GM18505 (cell line): ENCODE data around the gene SCN5A.

Experiments used
- ATAC-seq: cut with Tn5 transposase; IDR thresholded peaks from one replicate; pipeline ENCODE4 v1.9.1; 2021; ENCODE audit not compliant: unreplicated experiment
- POLR2A ChIP-seq: IDR thresholded peaks from 4 replicates; pipeline ENCODE4 v1.6.1; 2011; ENCODE audit warnings: borderline replicate concordance; ENCODE audit not compliant: insufficient read depth, insufficient read length; ENCODE audit errors: extremely low read depth

SCN5A gene

DNA sequence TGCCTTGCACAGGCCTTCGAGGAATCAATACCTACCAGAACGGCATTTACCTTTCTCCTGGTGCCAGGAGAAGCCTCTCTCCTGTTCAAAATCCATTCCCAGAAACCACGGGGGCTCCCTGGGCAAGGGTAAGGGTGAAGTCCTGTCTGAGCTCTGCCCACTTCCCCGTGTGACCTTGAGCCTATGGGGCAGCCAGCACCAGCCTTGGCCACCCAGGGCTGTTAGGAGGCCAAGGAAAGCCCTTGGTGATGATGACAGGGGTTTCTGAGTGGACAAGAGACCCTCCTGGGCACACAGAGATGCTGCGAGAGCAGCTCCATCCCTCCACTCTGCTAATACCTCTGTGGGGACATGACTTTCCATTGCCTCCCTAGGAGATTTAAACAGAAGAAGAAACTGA is 5.9 kb downstream of the SCN5A start:
- no peak for ATAC-seq
- no peak for TF ChIP-seq POLR2A

DNA sequence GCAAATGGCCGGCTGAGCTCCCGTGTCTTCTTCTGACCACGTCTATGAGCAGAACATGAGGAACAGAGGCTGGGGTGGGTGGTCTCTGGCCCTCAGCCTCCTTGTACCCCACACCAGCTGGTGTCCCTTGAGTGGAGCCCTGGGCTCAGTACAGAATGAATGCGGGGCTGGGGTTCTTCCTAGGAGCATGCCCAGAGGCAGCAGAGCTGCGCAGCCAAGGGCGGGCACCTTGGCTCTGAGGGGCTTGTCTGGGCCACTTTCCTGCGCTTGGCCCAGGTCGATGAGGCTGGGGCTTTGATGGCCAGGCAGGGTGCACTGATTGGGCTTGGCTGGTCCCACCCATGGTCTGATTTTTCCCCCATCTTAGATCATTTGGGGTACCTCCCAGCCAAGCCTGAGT is 6.4 kb downstream of the SCN5A start:
- no peak for TF ChIP-seq POLR2A

DNA sequence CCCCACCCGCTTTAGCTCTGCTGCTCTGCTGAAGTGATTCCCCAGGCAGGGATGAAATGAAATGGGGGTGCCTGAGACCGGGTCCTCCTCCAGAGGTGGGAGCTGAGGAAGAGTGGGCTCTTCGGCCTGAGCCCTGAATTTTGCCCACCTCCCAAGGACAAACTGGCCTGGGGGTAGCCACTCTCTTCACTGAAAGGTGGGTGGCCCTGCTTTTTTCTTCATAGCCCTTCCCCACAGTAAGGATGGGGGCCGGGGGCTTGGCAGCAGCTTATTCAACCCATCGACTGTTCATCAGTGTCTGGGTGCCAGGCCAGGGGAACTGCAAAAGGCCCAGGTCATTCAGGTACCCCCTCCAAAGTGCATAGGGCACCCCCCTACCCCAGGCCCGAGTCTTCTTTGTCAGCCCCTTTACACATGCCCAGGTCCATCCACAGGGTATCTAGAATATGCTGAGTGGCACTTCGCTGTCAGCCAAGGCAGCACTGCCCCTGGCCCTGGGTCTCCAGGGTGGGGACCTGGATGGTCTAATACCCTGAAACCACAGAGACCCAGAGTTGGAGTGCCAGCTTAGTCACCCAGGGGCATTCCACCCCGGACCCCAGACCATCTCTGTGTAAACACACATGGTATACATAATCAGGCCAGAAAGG is 7.9 kb downstream of the SCN5A start:
- ATAC-seq, result no peak
- TF ChIP-seq POLR2A, result no peak

More for the DNA sequence above, 6.4 kb downstream of the SCN5A start:
- no peak for ATAC-seq

DNA sequence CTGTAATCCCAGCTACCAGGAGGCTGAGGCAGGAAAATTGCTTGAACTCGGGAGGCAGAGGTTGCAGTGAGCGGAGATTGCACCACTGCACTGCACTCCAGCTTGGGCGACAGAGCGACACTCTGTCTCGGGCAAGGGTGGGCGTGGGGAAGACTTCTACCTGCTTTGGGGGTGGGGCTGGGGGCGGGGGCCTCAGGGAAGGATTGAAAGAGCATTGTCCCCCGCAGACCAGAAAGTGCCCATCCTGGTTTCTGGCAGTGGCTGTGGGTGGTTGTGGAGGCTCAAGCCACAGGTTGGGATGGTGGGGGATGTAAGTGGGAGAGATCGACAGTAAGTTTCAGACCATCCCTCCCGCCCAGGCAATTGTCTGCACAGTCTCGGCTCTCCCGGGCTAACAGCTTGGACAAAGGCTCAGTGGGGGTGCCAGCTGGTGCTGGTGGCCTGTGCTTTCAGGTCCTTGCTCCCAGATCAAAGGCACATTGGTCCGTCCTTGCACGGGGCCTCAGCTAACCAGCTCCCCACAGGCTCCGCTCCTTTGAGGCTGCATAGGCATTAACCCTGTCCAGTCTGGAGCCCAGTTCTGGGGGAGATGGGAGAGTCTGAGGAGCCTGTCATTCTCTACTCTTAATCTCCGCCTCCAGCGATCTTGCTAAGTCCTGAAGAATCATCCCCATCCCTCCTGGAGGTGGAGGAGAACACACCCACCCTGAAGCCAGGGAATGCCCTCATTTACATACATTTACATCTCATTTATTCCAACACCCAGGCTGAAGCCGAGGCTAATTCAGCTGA is 8.6 kb downstream of the SCN5A start:
- no peak for ATAC-seq
- TF ChIP-seq POLR2A, result no peak

DNA sequence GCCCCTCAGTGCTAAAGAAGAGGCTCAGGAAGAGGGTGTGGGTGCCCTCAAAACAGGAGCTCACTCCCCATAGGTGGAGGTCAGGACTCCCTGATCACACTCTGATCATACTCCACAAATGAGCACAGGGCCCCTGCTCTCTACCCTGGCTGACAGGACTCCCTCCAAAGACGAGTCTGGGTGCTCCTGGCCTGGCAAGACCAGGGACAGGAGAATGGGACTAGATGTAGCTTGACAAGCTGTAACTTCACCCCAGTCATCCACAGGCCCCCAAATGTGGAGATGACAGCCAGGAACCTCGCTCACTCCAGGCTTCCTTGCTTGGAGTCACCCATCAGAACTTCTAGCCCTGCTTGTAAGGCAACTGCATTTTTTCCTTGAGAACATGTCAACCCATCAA is 11.1 kb downstream of the SCN5A start:
- TF ChIP-seq POLR2A, result no peak
- no peak for ATAC-seq

DNA sequence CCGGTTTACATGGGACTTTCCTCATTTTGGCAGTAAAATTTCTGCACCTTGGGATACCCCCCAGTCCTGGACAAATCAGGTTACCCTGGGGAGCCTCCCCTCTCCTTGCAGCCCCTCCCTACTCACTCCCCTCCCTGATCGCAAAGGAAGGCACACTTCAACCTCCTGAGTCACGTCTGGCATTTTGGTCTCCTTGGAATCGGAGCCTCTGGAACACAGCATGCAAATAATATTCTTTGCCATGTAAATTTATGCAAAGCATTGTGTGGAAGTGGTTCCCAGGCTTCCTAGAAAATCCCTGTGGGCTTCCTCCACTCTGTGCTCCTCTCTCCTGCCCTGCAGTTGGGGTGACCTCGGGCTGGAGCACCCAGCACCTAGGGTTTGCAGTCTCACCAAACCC is 11.6 kb downstream of the SCN5A start:
- no peak for ATAC-seq
- TF ChIP-seq POLR2A, result no peak

DNA sequence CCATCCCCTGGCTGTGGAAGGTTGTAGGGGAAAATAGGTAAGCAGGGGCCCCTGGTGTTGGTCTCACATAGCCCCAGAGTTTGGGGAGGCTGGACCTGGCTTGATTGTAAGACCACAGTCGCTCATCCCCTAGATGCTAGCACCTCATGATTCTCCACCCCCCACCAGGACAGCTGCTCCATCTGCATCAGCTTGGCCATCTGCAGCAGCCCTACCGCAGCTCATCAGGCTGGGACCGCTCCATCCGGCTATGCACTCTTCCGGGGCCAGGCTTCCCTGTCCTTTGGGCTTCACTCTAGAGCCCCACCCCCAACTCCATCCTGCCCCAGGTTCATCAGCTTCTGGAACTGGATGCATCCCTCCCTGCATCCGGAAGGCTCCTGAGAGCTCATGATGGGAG is 12.6 kb downstream of the SCN5A start:
- ATAC-seq, result no peak
- TF ChIP-seq POLR2A, result no peak

DNA sequence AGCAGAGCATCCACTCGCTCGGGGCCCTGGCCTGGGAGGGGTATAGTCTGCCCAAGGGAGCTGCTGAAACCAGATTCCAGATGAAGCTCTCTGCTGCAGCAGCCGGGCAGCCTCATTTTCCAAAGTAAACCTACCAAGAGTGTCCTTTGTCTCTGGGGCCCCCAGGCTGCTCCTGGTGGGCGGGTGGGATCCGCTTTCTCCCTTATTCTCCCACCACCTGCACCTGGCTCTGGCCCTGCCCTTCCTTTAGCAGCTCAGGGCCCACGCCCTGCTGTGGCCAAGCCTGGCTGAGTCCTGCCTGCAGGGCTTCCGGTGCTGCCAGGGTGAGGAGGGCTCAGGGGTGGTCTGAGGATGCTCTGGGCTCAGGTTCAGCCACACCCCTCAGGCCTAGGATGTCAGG is 13.0 kb downstream of the SCN5A start:
- ATAC-seq, result no peak
- no peak for TF ChIP-seq POLR2A

DNA sequence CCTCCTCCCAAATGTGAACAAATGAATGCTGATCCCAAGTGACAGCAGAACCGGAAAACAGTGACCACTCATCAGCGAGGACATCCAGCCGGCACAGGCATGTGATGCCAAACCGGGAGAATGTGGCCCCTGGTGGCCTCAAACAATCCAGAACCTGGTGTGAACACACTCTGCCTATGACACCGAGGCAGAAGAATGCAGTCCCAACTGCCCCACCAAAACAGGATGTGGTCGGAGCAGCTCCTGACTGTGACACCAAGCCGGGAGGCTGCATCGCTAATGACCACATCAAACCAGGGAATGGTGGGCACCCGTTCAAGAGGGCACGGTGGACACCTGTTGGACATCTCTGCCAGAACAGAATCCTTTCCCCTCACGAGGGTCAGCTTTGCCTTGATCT is 15.4 kb downstream of the SCN5A start:
- no peak for ATAC-seq
- TF ChIP-seq POLR2A, result no peak

DNA sequence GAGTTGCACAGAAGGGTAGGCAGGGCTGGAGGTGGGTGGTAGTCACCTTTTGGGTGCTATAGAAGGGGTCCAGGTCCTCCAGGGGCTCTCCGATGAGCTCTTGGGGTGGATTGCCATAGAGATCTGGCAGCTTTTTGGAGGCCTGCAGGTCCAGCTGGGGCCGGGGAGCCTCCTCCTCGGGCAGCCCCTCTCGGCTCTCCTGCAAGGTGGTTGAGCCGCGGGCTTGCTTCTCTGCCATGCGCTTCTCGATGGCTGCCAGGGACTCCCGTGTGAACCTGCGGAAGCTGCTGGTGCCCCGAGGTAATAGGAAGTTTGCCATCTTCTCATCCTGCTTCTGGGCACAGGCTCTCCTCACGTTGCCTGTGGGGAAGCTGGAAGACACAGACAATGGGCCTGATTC is 16.5 kb downstream of the SCN5A start:
- TF ChIP-seq POLR2A, result no peak
- no peak for ATAC-seq

DNA sequence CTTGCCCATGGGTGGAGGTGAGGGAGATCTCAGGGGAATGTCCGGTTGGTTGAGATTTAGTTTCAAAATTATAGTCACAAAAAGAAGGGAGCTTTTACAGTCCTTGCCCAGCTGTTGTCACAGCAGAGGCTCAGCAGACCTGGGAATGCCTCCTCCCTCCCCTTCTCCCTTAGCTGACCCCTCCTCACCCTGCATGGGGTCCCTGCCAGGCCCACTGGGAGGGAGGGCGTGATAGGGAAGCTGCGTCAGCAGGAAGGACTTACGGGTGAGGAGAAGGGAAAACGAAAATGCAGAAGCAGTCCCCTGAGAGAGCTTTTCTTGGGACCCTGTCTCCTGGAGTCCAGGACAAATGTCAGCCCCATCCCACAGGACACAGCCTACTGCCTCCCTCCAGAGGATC is 18.9 kb downstream of the SCN5A start:
- TF ChIP-seq POLR2A, result no peak
- ATAC-seq, result no peak

DNA sequence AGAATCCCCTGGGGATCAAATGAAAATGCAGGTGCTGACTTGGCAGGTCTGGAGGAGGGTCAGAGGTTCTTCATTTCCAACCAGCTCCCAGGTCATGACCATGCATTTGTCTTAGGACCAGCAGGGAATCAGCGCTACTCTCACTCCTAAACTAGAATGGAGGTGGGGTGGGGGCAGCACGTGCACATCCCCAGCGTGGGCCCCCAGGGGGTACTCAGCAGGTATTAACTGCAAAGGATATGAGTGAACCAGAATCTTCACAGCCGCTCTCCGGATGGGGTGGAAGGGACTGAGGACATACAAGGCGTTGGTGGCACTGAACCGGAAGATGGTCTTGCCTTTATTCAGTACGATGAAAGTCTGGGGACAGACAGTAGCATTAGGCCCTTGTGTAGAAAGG is 19.4 kb downstream of the SCN5A start:
- no peak for TF ChIP-seq POLR2A
- ATAC-seq, result no peak

DNA sequence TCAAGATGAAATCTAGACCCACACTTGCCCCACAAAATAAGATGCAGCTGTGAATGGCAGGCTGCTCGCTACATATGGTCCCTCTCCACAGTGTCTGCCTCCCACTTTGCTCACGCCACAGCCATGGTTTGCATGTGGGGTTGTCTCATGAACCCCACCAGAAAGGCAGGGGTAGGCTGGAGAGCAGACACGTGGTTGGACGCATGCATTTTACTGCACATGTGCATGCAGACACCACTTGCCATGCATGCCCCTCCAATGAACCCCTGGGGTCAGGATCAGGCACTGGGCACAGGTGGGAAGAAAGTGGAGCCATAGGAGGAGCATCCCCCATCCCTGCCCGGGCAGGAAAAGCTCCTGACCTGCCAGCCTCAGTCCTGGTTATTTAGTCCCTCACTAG is 20.7 kb downstream of the SCN5A start:
- ATAC-seq, result no peak
- TF ChIP-seq POLR2A, result no peak

DNA sequence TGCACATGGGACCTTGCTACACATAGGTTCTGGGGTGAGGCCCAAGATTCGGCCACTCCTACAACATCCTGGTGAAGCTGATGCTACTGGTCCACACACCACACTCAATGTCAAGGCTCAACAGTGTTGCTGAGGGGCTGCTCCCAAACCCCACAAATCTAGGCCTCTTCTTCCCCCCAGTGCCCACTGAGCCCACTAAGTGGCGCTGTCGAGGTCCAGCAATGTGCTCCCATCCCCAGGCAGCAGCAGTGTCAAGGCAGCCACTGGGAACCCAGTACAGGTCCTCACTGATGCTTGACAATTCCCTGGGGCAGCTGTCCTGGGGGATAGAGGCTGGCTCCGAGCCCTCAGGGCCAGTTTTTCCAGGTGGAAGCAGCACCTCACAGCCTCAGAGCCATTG is 21.5 kb downstream of the SCN5A start:
- ATAC-seq, result no peak
- TF ChIP-seq POLR2A, result no peak
